HEK293 (cell line): ENCODE results near the gene CNTN4.

ENCODE experiments used
- CTCF ChIP-seq: fragments of 450-650 bp; formaldehyde crosslinking; IDR thresholded peaks from 2 replicates; pipeline ENCODE4 v1.5.1; 2016; ENCODE audit warnings: missing biosample characterization, missing genetic modification characterization
- GLI2 ChIP-seq: fragments of 450-650 bp; formaldehyde crosslinking; IDR thresholded peaks from 2 replicates; pipeline ENCODE4; 2017; ENCODE audit warnings: missing biosample characterization, missing genetic modification characterization, low read depth, borderline replicate concordance
- KLF17 ChIP-seq: fragments of 450-650 bp; formaldehyde crosslinking; IDR thresholded peaks from 2 replicates; pipeline ENCODE4 v1.5.1; 2016; ENCODE audit warnings: missing biosample characterization, missing genetic modification characterization
- PBX3 ChIP-seq: sonication (generic); formaldehyde crosslinking; IDR thresholded peaks from 2 replicates; pipeline ENCODE4 v1.8.1; 2022; ENCODE audit warnings: mild to moderate bottlenecking, moderate library complexity, missing genetic modification reagents
- ZBTB1 ChIP-seq: fragments of 450-650 bp; formaldehyde crosslinking; IDR thresholded peaks from 2 replicates; pipeline ENCODE4 v1.5.1; 2016; ENCODE audit warnings: missing biosample characterization, missing genetic modification characterization
- ZNF23 ChIP-seq: fragments of 450-650 bp; formaldehyde crosslinking; IDR thresholded peaks from 2 replicates; pipeline ENCODE4 v1.5.1; 2016; ENCODE audit warnings: missing biosample characterization, missing genetic modification characterization, borderline replicate concordance
- ZNF350 ChIP-seq: fragments of 450-650 bp; formaldehyde crosslinking; IDR thresholded peaks from 2 replicates; pipeline ENCODE4 v1.5.0; 2017; ENCODE audit warnings: missing biosample characterization, mild to moderate bottlenecking, missing genetic modification characterization
- ZNF48 ChIP-seq: fragments of 450-650 bp; formaldehyde crosslinking; IDR thresholded peaks from 2 replicates; pipeline ENCODE4 v1.5.1; 2016; ENCODE audit warnings: missing biosample characterization, missing genetic modification characterization
- ZNF629 ChIP-seq: fragments of 450-650 bp; formaldehyde crosslinking; IDR thresholded peaks from 2 replicates; pipeline ENCODE4 v1.5.1; 2017; ENCODE audit warnings: missing biosample characterization, missing genetic modification characterization

- TF ChIP-seq ZNF48 (tag by site-specific recombination) (no peak), KLF17 (tag by site-specific recombination) (no peak), ZNF350 (tag by site-specific recombination) (no peak), GLI2 (no peak), PBX3 (CRISPR knock-in tag) (no peak), ZNF23 (tag by site-specific recombination) (no peak), ZNF629 (tag by site-specific recombination) (no peak), CTCF (tag by site-specific recombination) (no peak), ZBTB1 (tag by site-specific recombination) (no peak)
These were observed 989.2 kb downstream of the CNTN4 start for GRCh38 chr3:3087716-3088465.
